CD8-positive, alpha-beta memory T cell (primary cell): ENCODE results near the gene CYP4F8. TPM values are rescaled to one million over a fixed set of nuclear protein-coding genes. Genes with fewer than 3 reads are reported as not detected.
A peak's percentile ranks its signal among the peaks of the same experiment; 100 is the strongest.
"Not testable (repeated sequence)": the region's sequence is repeated elsewhere in the genome, so short reads cannot be mapped to it uniquely, and the experiment has no call there.

ENCODE experiments used
- CTCF ChIA-PET: fragments of 350-600 bp; sonication (Branson Sonifier 250); formaldehyde crosslinking; loops from one replicate; lab custom pipeline; 2021; ENCODE audit warnings: antibody characterized with exemption; lab: Charles Lee
- POLR2A ChIA-PET: fragments of 350-600 bp; sonication (Branson Sonifier 250); formaldehyde crosslinking; loops from one replicate; lab custom pipeline; 2021; ENCODE audit warnings: antibody characterized with exemption; lab: Charles Lee
- DNase-seq, 5 donors: peaks; one replicate each; pipeline versions ENCODE4 v3.0.0 to v3.0.0-alpha.2; 2020 to 2022; ENCODE audit warnings: mixed read lengths in 1 of 5
- H3K27ac ChIP-seq: one replicate; pipeline ENCODE4 v1.7.0; 2013; ENCODE audit warnings: low read depth, mild to moderate bottlenecking, low read length, moderate library complexity
- H3K27me3 ChIP-seq: 2 replicates; pipeline ENCODE4 v1.7.0; 2013; ENCODE audit warnings: low read length, mild to moderate bottlenecking; ENCODE audit not compliant: insufficient read depth, poor library complexity, severe bottlenecking
- H3K36me3 ChIP-seq: 2 replicates; pipeline ENCODE4 v1.7.0; 2013; ENCODE audit warnings: mild to moderate bottlenecking, low read length, moderate library complexity; ENCODE audit not compliant: insufficient read depth
- H3K4me1 ChIP-seq: 2 replicates; pipeline ENCODE4 v1.7.0; 2013; ENCODE audit warnings: mild to moderate bottlenecking, low read length, moderate library complexity; ENCODE audit not compliant: insufficient read depth
- H3K4me3 ChIP-seq: 2 replicates; pipeline ENCODE4 v1.7.0; 2013; ENCODE audit warnings: mild to moderate bottlenecking, low read length
- H3K9me3 ChIP-seq: 2 replicates; pipeline ENCODE4 v1.7.0; 2013; ENCODE audit warnings: mild to moderate bottlenecking, low read length
- H3K27ac Mint-ChIP-seq, 8 donors: one replicate each; pipeline ENCODE4 v1.8.0; 2020 to 2021; ENCODE audit warnings: mixed read lengths in 8 of 8, mild to moderate bottlenecking in 6 of 8, inconsistent platforms in 3 of 8, moderate library complexity in 3 of 8
- H3K27me3 Mint-ChIP-seq, 2 donors: one replicate each; pipeline ENCODE4 v1.8.0; 2020 to 2021; ENCODE audit warnings: mixed read lengths in 2 of 2, mild to moderate bottlenecking in 1 of 2, moderate library complexity in 1 of 2
- H3K36me3 Mint-ChIP-seq, 3 donors: one replicate each; pipeline ENCODE4 v1.8.0; 2020 to 2021; ENCODE audit warnings: mixed read lengths in 3 of 3, inconsistent platforms in 1 of 3, mild to moderate bottlenecking in 1 of 3
- H3K4me1 Mint-ChIP-seq, 3 donors: one replicate each; pipeline ENCODE4 v1.8.0; 2020 to 2021; ENCODE audit warnings: mixed read lengths in 3 of 3, inconsistent platforms in 1 of 3, mild to moderate bottlenecking in 1 of 3
- H3K4me3 Mint-ChIP-seq, 7 donors: one replicate each; pipeline ENCODE4 v1.8.0; 2020 to 2021; ENCODE audit warnings: mixed read lengths in 7 of 7, mild to moderate bottlenecking in 6 of 7, moderate library complexity in 4 of 7, inconsistent platforms in 2 of 7
- H3K9me3 Mint-ChIP-seq, 5 donors: one replicate each; pipeline ENCODE4 v1.8.0; 2020 to 2022; ENCODE audit warnings: mixed read lengths in 5 of 5, mild to moderate bottlenecking in 3 of 5, moderate library complexity in 2 of 5, inconsistent platforms in 1 of 5
- polyA plus RNA-seq: library from polyadenylated mRNA; unstranded; fragments of 300-500 nt; fragmentation: Illumina TruSeq; gene quantifications from one replicate; pipeline ENCODE4 v1.2.3, GENCODE V29; 2021
- total RNA-seq, 2 experiments: library from RNA; stranded (reverse); gene quantifications; one replicate each; pipeline ENCODE4 v1.2.3, GENCODE V29; 2021

The CYP4F8 gene
- total and polyA plus RNA-seq, 3 experiments from 2014 or later = not detected

GRCh38 chr19:15642807-15643206, 27.8 kb downstream of the CYP4F8 start:
- no peak overlapping the region for H3K27ac Mint-ChIP-seq
- no peak overlapping the region for H3K27ac ChIP-seq
- no peaks in the 10 kb centered on the region for H3K36me3 ChIP-seq
- H3K4me1 ChIP-seq = no peaks in the 10 kb centered on the region
- no peak overlapping the region for H3K4me3 Mint-ChIP-seq
- DNase-seq = no peak
- no peaks in the 10 kb centered on the region for H3K9me3 ChIP-seq
- H3K4me3 ChIP-seq = no peak overlapping the region
- no peaks in the 10 kb centered on the region for H3K36me3 Mint-ChIP-seq
- H3K27me3 Mint-ChIP-seq = peaks cover 12 to 48% of the 10 kb centered on the region in 2 donors
- ChIA-PET CTCF (no interaction called here), POLR2A (no interaction called here)
- no peaks in the 10 kb centered on the region for H3K27me3 ChIP-seq
- peaks cover 2 to 5% (median 3%) of the 10 kb centered on the region in 3 donors for H3K4me1 Mint-ChIP-seq
- no peaks in the 10 kb centered on the region for H3K9me3 Mint-ChIP-seq

- Histone ChIP-seq H3K4me1 (no peaks in the 10 kb centered on the region), H3K36me3 (no peaks in the 10 kb centered on the region), H3K27me3 (no peaks in the 10 kb centered on the region), H3K4me3 (no peak overlapping the region), H3K9me3 (no peaks in the 10 kb centered on the region), H3K27ac (no peak overlapping the region)
- Mint-ChIP-seq H3K27me3 (peaks cover 12 to 46% of the 10 kb centered on the region in 2 donors), H3K36me3 (no peaks in the 10 kb centered on the region), H3K4me3 (no peak overlapping the region), H3K27ac (no peak overlapping the region), H3K4me1 (peaks cover 2 to 5% (median 3%) of the 10 kb centered on the region in 3 donors), H3K9me3 (no peaks in the 10 kb centered on the region)
- CTCF ChIA-PET = interaction anchor here (0.8 kb wide), 1 partner anchor 14 kb away, joined by 3 read pairs; no protein-coding TSS in a partner anchor
- DNase-seq = no peak
- POLR2A ChIA-PET = no interaction called here
Measured at GRCh38 chr19:15643387-15643786, 28.4 kb downstream of the CYP4F8 start.

GRCh38 chr19:15644066-15644741, 29.2 kb downstream of the CYP4F8 start:
- Mint-ChIP-seq H3K27me3 (peaks cover 7 to 42% of the 10 kb centered on the region in 2 donors), H3K27ac (no peak overlapping the region), H3K4me3 (no peak overlapping the region), H3K9me3 (no peaks in the 10 kb centered on the region), H3K4me1 (peaks cover 2 to 5% (median 3%) of the 10 kb centered on the region in 3 donors), H3K36me3 (no peaks in the 10 kb centered on the region)
- ChIA-PET POLR2A (no interaction called here), CTCF (no interaction called here)
- Histone ChIP-seq H3K4me3 (no peak overlapping the region), H3K9me3 (no peaks in the 10 kb centered on the region), H3K27me3 (no peaks in the 10 kb centered on the region), H3K27ac (no peak overlapping the region), H3K4me1 (no peaks in the 10 kb centered on the region), H3K36me3 (no peaks in the 10 kb centered on the region)
- DNase-seq = no peak

- Mint-ChIP-seq H3K9me3 (no peaks in the 10 kb centered on the region), H3K4me1 (peaks cover 2 to 5% (median 3%) of the 10 kb centered on the region in 3 donors), H3K27me3 (peaks cover 7 to 36% of the 10 kb centered on the region in 2 donors), H3K36me3 (no peaks in the 10 kb centered on the region), H3K4me3 (no peak overlapping the region), H3K27ac (peak overlapping the region in 1 of 8 donors; percentile 21)
- H3K27ac ChIP-seq = no peak overlapping the region
- ChIA-PET CTCF (no interaction called here), POLR2A (no interaction called here)
- no peaks in the 10 kb centered on the region for H3K36me3 ChIP-seq
- no peaks in the 10 kb centered on the region for H3K4me1 ChIP-seq
- H3K27me3 ChIP-seq = no peaks in the 10 kb centered on the region
- H3K9me3 ChIP-seq = no peaks in the 10 kb centered on the region
- no peak for DNase-seq
- no peak overlapping the region for H3K4me3 ChIP-seq
Measured at GRCh38 chr19:15644816-15645215, 29.8 kb downstream of the CYP4F8 start.

GRCh38 chr19:15649526-15649925, 34.5 kb downstream of the CYP4F8 start:
- CTCF ChIA-PET = interaction anchor here (0.9 kb wide), 1 partner anchor 13 kb away, joined by 3 read pairs; no protein-coding TSS in a partner anchor
- peak overlapping the region in 1 of 7 donors; percentile 23 for H3K4me3 Mint-ChIP-seq

GRCh38 chr19:15650123-15650522, 35.1 kb downstream of the CYP4F8 start:
- H3K36me3 ChIP-seq, H3K4me3 ChIP-seq, H3K9me3 ChIP-seq, H3K36me3 Mint-ChIP-seq, DNase-seq, H3K27me3 ChIP-seq, H3K4me1 Mint-ChIP-seq, H3K9me3 Mint-ChIP-seq, H3K4me3 Mint-ChIP-seq, POLR2A ChIA-PET, H3K4me1 ChIP-seq, H3K27ac Mint-ChIP-seq, H3K27ac ChIP-seq: not testable (repeated sequence)
- H3K27me3 Mint-ChIP-seq = peaks cover 8 to 37% of the 10 kb centered on the region in 2 donors
- CTCF ChIA-PET = interaction anchor here (0.9 kb wide), 1 partner anchor 14 kb away, joined by 3 read pairs; no protein-coding TSS in a partner anchor

More at GRCh38 chr19:15649526-15649925, 34.5 kb downstream of the CYP4F8 start:
- no peak for DNase-seq
- Mint-ChIP-seq H3K27ac (no peak overlapping the region), H3K27me3 (peaks cover 7 to 35% of the 10 kb centered on the region in 2 donors), H3K9me3 (no peaks in the 10 kb centered on the region), H3K4me1 (no peaks in the 10 kb centered on the region), H3K36me3 (no peaks in the 10 kb centered on the region)
- Histone ChIP-seq H3K27me3 (no peaks in the 10 kb centered on the region), H3K4me1 (no peaks in the 10 kb centered on the region), H3K27ac (no peak overlapping the region), H3K4me3 (no peak overlapping the region), H3K9me3 (no peaks in the 10 kb centered on the region), H3K36me3 (no peaks in the 10 kb centered on the region)
- POLR2A ChIA-PET = no interaction called here

- no peaks in the 10 kb centered on the region for H3K9me3 Mint-ChIP-seq
- POLR2A ChIA-PET = no interaction called here
- CTCF ChIA-PET = no interaction called here
Measured at GRCh38 chr19:15651791-15652190, 36.8 kb downstream of the CYP4F8 start.

GRCh38 chr19:15652559-15653278, 37.7 kb downstream of the CYP4F8 start:
- Mint-ChIP-seq H3K9me3 (no peaks in the 10 kb centered on the region), H3K4me1 (no peaks in the 10 kb centered on the region), H3K27me3 (peaks cover 5 to 43% of the 10 kb centered on the region in 2 donors), H3K36me3 (no peaks in the 10 kb centered on the region), H3K27ac (no peak overlapping the region), H3K4me3 (no peak overlapping the region)
- DNase-seq = no peak
- H3K4me1 ChIP-seq = no peaks in the 10 kb centered on the region
- no peak overlapping the region for H3K27ac ChIP-seq
- POLR2A ChIA-PET = no interaction called here
- no peaks in the 10 kb centered on the region for H3K27me3 ChIP-seq
- no peaks in the 10 kb centered on the region for H3K9me3 ChIP-seq
- CTCF ChIA-PET = no interaction called here
- no peak overlapping the region for H3K4me3 ChIP-seq
- no peaks in the 10 kb centered on the region for H3K36me3 ChIP-seq

More at GRCh38 chr19:15651791-15652190, 36.8 kb downstream of the CYP4F8 start:
- Histone ChIP-seq H3K4me3 (no peak overlapping the region), H3K9me3 (no peaks in the 10 kb centered on the region), H3K27ac (no peak overlapping the region), H3K36me3 (no peaks in the 10 kb centered on the region), H3K27me3 (no peaks in the 10 kb centered on the region), H3K4me1 (no peaks in the 10 kb centered on the region)
- no peaks in the 10 kb centered on the region for H3K4me1 Mint-ChIP-seq
- H3K4me3 Mint-ChIP-seq = no peak overlapping the region
- no peaks in the 10 kb centered on the region for H3K36me3 Mint-ChIP-seq
- no peak for DNase-seq
- H3K27ac Mint-ChIP-seq = no peak overlapping the region
- H3K27me3 Mint-ChIP-seq = peaks cover 5 to 37% of the 10 kb centered on the region in 2 donors
